ENCODE measurements around the gene WFDC6. TPM values are rescaled to one million over a fixed set of nuclear protein-coding genes. Genes with fewer than 3 reads are reported as not detected.

WFDC6 gene
- total and polyA plus RNA-seq, 2 of the 8 experiments (the other 6 are each of a cell fraction or from before 2014, with no cell fraction given) = not detected

GRCh38 chr20:45523821-45524220 lies 15.5 kb downstream of the WFDC6 start (continued):
- TF ChIP-seq CHD7 (IDR thresholded peaks at IDR 0.05; ENCODE audit: insufficient replicate concordance, low read length) = no peak
- TF ChIP-seq KDM5A (IDR thresholded peaks at IDR 0.05; ENCODE audit: low read length) = no peak
- no peak for TF ChIP-seq RAD21 (IDR thresholded peaks at IDR 0.05 in 1 of 2, conservative IDR thresholded peaks at IDR 0.05 in 1 of 2; ENCODE audit: low read depth in 2 of 2, low read length in 2 of 2)
- TF ChIP-seq CREB1 (IDR thresholded peaks at IDR 0.05) = no peak
- no peak for TF ChIP-seq CHD1 (IDR thresholded peaks at IDR 0.05; ENCODE audit: low read depth, low read length)
- no peak for TF ChIP-seq TCF12 (IDR thresholded peaks at IDR 0.05; ENCODE audit: low read depth, low read length)
- no peak for TF ChIP-seq SIX5 (IDR thresholded peaks at IDR 0.05; ENCODE audit: low read depth, low read length)
- no peak for TF ChIP-seq NANOG (IDR thresholded peaks at IDR 0.05; ENCODE audit: insufficient read depth, low read depth, low read length, poor library complexity, severe bottlenecking)
- no peak for TF ChIP-seq HDAC2 (IDR thresholded peaks at IDR 0.05; ENCODE audit: borderline replicate concordance in 1 of 2, low read depth in 2 of 2, low read length in 2 of 2)
- no peak for TF ChIP-seq EGR1 (IDR thresholded peaks at IDR 0.05; ENCODE audit: borderline replicate concordance, low read depth, low read length)
- TF ChIP-seq RNF2 (IDR thresholded peaks at IDR 0.05; ENCODE audit: borderline replicate concordance, low read depth, low read length, missing control alignments, poor library complexity, severe bottlenecking) = no peak
- no peak for TF ChIP-seq BACH1 (IDR thresholded peaks at IDR 0.05; ENCODE audit: low read length)
